H9 (cell line): ENCODE measurements around the gene ELF2. TPM values are rescaled to one million over a fixed set of nuclear protein-coding genes. Genes with fewer than 3 reads are reported as not detected.

Source experiments
- DNase-seq: peaks from one replicate; pipeline ENCODE4 v3.0.0-alpha.2; 2017
- H2AFZ ChIP-seq: one replicate; pipeline ENCODE4 v1.6.1; 2013; ENCODE audit warnings: mild to moderate bottlenecking, low read length, control low read depth, moderate library complexity
- H2AK5ac ChIP-seq: 2 replicates; pipeline ENCODE4 v1.6.1; 2013; ENCODE audit warnings: low read length, control low read depth, mixed read lengths; ENCODE audit not compliant: insufficient read length
- H2BK120ac ChIP-seq: one replicate; pipeline ENCODE4 v1.6.1; 2013; ENCODE audit warnings: low read depth, mild to moderate bottlenecking, low read length, control low read depth, inconsistent platforms; ENCODE audit not compliant: poor library complexity, severe bottlenecking
- H2BK12ac ChIP-seq: 2 replicates; pipeline ENCODE4 v1.6.1; 2013; ENCODE audit warnings: low read length, control low read depth, mixed read lengths, low read depth; ENCODE audit not compliant: insufficient read length
- H2BK15ac ChIP-seq: 2 replicates; pipeline ENCODE4 v1.6.1; 2013; ENCODE audit warnings: low read depth, low read length, control low read depth
- H2BK20ac ChIP-seq: one replicate; pipeline ENCODE4 v1.6.1; 2013; ENCODE audit warnings: low read depth, mild to moderate bottlenecking, low read length, control low read depth, inconsistent platforms; ENCODE audit not compliant: poor library complexity, severe bottlenecking
- H2BK5ac ChIP-seq: 2 replicates; pipeline ENCODE4 v1.6.1; 2013; ENCODE audit warnings: low read length, control low read depth, mixed read lengths; ENCODE audit not compliant: insufficient read length
- H3K14ac ChIP-seq: 2 replicates; pipeline ENCODE4 v1.6.1; 2013; ENCODE audit warnings: low read length, control low read depth; ENCODE audit not compliant: insufficient read depth
- H3K18ac ChIP-seq: 2 replicates; pipeline ENCODE4 v1.6.1; 2013; ENCODE audit warnings: low read depth, mild to moderate bottlenecking, mixed read lengths, low read length, control low read depth; ENCODE audit not compliant: insufficient read length
- H3K23ac ChIP-seq: 2 replicates; pipeline ENCODE4 v1.6.1; 2013; ENCODE audit warnings: low read length, control low read depth, mixed read lengths, low read depth; ENCODE audit not compliant: insufficient read length
- H3K23me2 ChIP-seq: 2 replicates; pipeline ENCODE4 v1.6.1; 2013; ENCODE audit warnings: low read depth, mild to moderate bottlenecking, mixed read lengths, low read length, control low read depth; ENCODE audit not compliant: insufficient read length, poor library complexity, severe bottlenecking
- H3K27ac ChIP-seq: 2 replicates; pipeline ENCODE4 v1.5.1; 2013; ENCODE audit warnings: low read length, control low read depth, mixed read lengths, low read depth; ENCODE audit not compliant: insufficient read length
- H3K27me3 ChIP-seq: 2 replicates; pipeline ENCODE4 v1.6.1; 2013; ENCODE audit warnings: low read length, control low read depth, inconsistent platforms; ENCODE audit not compliant: insufficient read depth
- H3K4ac ChIP-seq: 2 replicates; pipeline ENCODE4 v1.6.1; 2013; ENCODE audit warnings: low read depth, mild to moderate bottlenecking, control low read depth, inconsistent platforms, low read length, moderate library complexity
- H3K4me1 ChIP-seq: 2 replicates; pipeline ENCODE4 v1.6.1; 2013; ENCODE audit warnings: low read length, control low read depth, inconsistent platforms; ENCODE audit not compliant: insufficient read depth
- H3K4me2 ChIP-seq: 2 replicates; pipeline ENCODE4 v1.6.1; 2013; ENCODE audit warnings: low read length, control low read depth, mixed read lengths; ENCODE audit not compliant: insufficient read length, insufficient read depth
- H3K56ac ChIP-seq: 2 replicates; pipeline ENCODE4 v1.6.1; 2013; ENCODE audit warnings: low read depth, mild to moderate bottlenecking, mixed read lengths, low read length, control low read depth; ENCODE audit not compliant: insufficient read length
- H3K79me1 ChIP-seq: 2 replicates; pipeline ENCODE4 v1.6.1; 2013; ENCODE audit warnings: low read depth, mild to moderate bottlenecking, moderate library complexity, low read length, control low read depth, inconsistent platforms; ENCODE audit not compliant: insufficient read depth, poor library complexity, severe bottlenecking
- H3K79me2 ChIP-seq: 2 replicates; pipeline ENCODE4 v1.6.1; 2013; ENCODE audit warnings: low read length, control low read depth, inconsistent platforms; ENCODE audit not compliant: insufficient read depth
- H3K9ac ChIP-seq: 2 replicates; pipeline ENCODE4 v1.6.1; 2013; ENCODE audit warnings: low read length, control low read depth, mixed read lengths; ENCODE audit not compliant: insufficient read length; ENCODE audit errors: extremely low read depth
- H3K9me3 ChIP-seq: one replicate; pipeline ENCODE4 v1.6.1; 2013; ENCODE audit warnings: low read depth, low read length, inconsistent platforms; ENCODE audit not compliant: control insufficient read depth
- H3T11ph ChIP-seq: one replicate; pipeline ENCODE4 v1.6.1; 2013; ENCODE audit warnings: mild to moderate bottlenecking, low read length, control low read depth, inconsistent platforms
- H4K20me1 ChIP-seq: one replicate; pipeline ENCODE4 v1.6.1; 2013; ENCODE audit not compliant: control insufficient read depth, insufficient read length, insufficient read depth
- H4K5ac ChIP-seq: 2 replicates; pipeline ENCODE4 v1.6.1; 2013; ENCODE audit warnings: low read depth, mild to moderate bottlenecking, mixed read lengths, low read length, control low read depth; ENCODE audit not compliant: insufficient read length
- H4K8ac ChIP-seq: replicated peaks from 2 replicates; pipeline ENCODE4 v1.6.1; 2013; ENCODE audit warnings: low read length, control low read depth, mixed read lengths, low read depth; ENCODE audit not compliant: insufficient read length
- H4K91ac ChIP-seq: 2 replicates; pipeline ENCODE4 v1.6.1; 2013; ENCODE audit warnings: low read depth, mild to moderate bottlenecking, moderate library complexity, mixed read lengths, low read length, control low read depth; ENCODE audit not compliant: insufficient read length
- H3K27ac Mint-ChIP-seq, 3 experiments: 2 replicates in 2 of 3; 3 replicates in 1 of 3; pipeline ENCODE4 v1.8.0; 2020 to 2021; ENCODE audit warnings: mixed read lengths in 3 of 3, mild to moderate bottlenecking in 1 of 3, moderate library complexity in 1 of 3
- H3K27me3 Mint-ChIP-seq: 2 replicates; pipeline ENCODE4 v1.8.0; 2021; ENCODE audit warnings: low read depth, mild to moderate bottlenecking, moderate library complexity, mixed read lengths
- H3K36me3 Mint-ChIP-seq, 3 experiments: 2 replicates in 2 of 3; 3 replicates in 1 of 3; pipeline ENCODE4 v1.8.0; 2020 to 2021; ENCODE audit warnings: low read depth in 3 of 3, mixed read lengths in 3 of 3; ENCODE audit not compliant: insufficient read depth in 1 of 3
- H3K4me1 Mint-ChIP-seq, 2 experiments: 2 replicates each; pipeline ENCODE4 v1.8.0; 2020; ENCODE audit warnings: mixed read lengths in 2 of 2
- H3K4me3 Mint-ChIP-seq, 2 experiments: 2 replicates in 1 of 2; 3 replicates in 1 of 2; pipeline ENCODE4 v1.8.0; 2020 to 2021; ENCODE audit warnings: mild to moderate bottlenecking in 2 of 2, mixed read lengths in 2 of 2, moderate library complexity in 1 of 2
- H3K9me3 Mint-ChIP-seq, 2 experiments: 2 replicates in 1 of 2; 3 replicates in 1 of 2; pipeline ENCODE4 v1.8.0; 2020; ENCODE audit warnings: mild to moderate bottlenecking in 2 of 2, mixed read lengths in 2 of 2, moderate library complexity in 1 of 2
- CTCF ChIP-seq: fragments of 200-600 bp; sonication (generic); conservative IDR thresholded peaks from 3 replicates; pipeline ENCODE4 v1.8.0; 2021; ENCODE audit warnings: antibody characterized with exemption, mild to moderate bottlenecking
- WGBS: extraction: QIAGEN DNeasy Blood & Tissue Kit; methylation state at CpG from one replicate; pipeline ENCODE4 v1.1.7; 2013; ENCODE audit warnings: missing lambda C conversion rate, low lambda C conversion rate, mixed read lengths; ENCODE audit not compliant: insufficient read length; ENCODE audit errors: extremely low coverage; 5-methylcytosine and 5-hydroxymethylcytosine counted together
- total RNA-seq: library from RNA; stranded (reverse); gene quantifications from 2 replicates; pipeline ENCODE4 v1.2.1, GENCODE V29; 2021

ELF2 gene
- total RNA-seq, 1 experiment from 2014 or later = 49.6 TPM

- no peaks in the 10 kb centered on the region for H3K79me2 ChIP-seq
- H3K27ac Mint-ChIP-seq = no peak overlapping the region
- H3K36me3 Mint-ChIP-seq = no peaks in the 10 kb centered on the region
- H3K9me3 ChIP-seq = no peaks in the 10 kb centered on the region
- no peak overlapping the region for H2AK5ac ChIP-seq
- H2BK120ac ChIP-seq = no peak overlapping the region
- no peak overlapping the region for H3K4me3 Mint-ChIP-seq
- DNase-seq = no peak
- peaks cover 11 to 15% of the 10 kb centered on the region in 2 experiments for H3K4me1 Mint-ChIP-seq
- peaks cover 5% of the 10 kb centered on the region; the same call in 1 of the 2 replicates for H3K27me3 Mint-ChIP-seq
- WGBS = no CpG with 5 or more reads among the region's 1 CpG
- no peaks in the 10 kb centered on the region for H4K20me1 ChIP-seq
- no peak overlapping the region for H3K9ac ChIP-seq
- H2BK15ac ChIP-seq = no peak overlapping the region
- H3K27ac ChIP-seq = no peak overlapping the region
- H3K23me2 ChIP-seq = no peaks in the 10 kb centered on the region
- H2AFZ ChIP-seq = no peak overlapping the region
- no peaks in the 10 kb centered on the region for H3K79me1 ChIP-seq
- no peak overlapping the region for H3K18ac ChIP-seq
- H3K56ac ChIP-seq = no peak overlapping the region
- TF ChIP-seq CTCF = no peak
- H3K4me1 ChIP-seq = no peaks in the 10 kb centered on the region; the same call in 1 of the 2 replicates
- H3K4me2 ChIP-seq = no peak overlapping the region
- H2BK20ac ChIP-seq = no peak overlapping the region
- no peak overlapping the region for H4K8ac ChIP-seq
- no peak overlapping the region for H2BK5ac ChIP-seq
- no peak overlapping the region for H3K23ac ChIP-seq
- no peak overlapping the region for H2BK12ac ChIP-seq
- H3T11ph ChIP-seq = no peak overlapping the region
- H4K5ac ChIP-seq = no peak overlapping the region
- H3K14ac ChIP-seq = no peak overlapping the region
- no peak overlapping the region for H3K4ac ChIP-seq
- H3K27me3 ChIP-seq = no peaks in the 10 kb centered on the region
- no peaks in the 10 kb centered on the region for H3K9me3 Mint-ChIP-seq
- H4K91ac ChIP-seq = no peak overlapping the region
Measured at GRCh38 chr4:139210486-139210885, 33.5 kb upstream of the ELF2 start.
